ENCODE data around the gene TUNAR.

Gene TUNAR

DNA sequence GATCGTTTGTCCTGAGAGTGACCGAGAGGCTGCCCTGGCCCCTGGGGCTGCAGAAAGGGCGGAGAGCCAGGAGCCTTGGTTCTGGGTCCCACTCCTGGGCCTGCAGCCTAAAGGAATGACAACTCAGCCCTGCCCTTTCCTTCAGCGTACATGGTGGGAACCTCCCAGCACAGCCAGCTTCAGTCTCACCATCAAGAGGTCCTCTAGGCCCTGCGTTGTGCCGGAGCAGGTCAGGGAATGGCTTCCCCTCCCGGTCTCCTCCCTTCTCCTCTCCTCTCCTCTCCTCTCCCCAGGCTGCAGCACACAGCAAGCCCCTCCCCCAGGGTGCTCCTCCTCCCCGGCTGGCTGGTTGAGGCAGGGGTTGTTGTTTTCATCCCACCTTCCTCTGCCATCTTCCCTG lies 44.6 kb upstream of the TUNAR start:
- H3K4me3 ChIP-seq (ENCODE audit: control insufficient read depth, low read depth, low read length) = no peak overlapping the region
- no peak for DNase-seq (ENCODE audit: low read depth)
- TF ChIP-seq CTCF (IDR thresholded peaks at IDR 0.05; ENCODE audit: control insufficient read depth, insufficient read depth, low read depth, low read length, missing control alignments) = no peak

DNA sequence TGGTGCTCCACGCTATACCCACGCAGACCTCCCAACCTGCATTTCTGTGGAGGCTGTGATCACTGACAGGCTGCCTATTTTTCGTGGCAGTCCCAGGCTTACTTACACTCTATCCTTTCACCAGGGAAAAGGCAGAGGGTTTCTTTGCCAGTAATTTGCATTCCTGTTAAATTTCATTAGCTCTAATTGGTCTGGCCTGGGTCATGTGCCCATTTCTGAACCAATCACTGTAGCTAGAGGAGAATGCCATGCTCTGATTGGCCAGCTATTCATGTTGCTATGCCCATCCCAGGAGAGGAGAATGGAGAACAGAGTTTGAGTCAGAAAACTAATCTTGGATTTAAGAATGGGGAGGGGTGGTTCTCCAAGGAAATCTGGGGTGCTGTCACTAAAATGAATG lies 43.2 kb upstream of the TUNAR start:
- no peak for TF ChIP-seq CTCF (IDR thresholded peaks at IDR 0.05; ENCODE audit: control insufficient read depth, insufficient read depth, low read depth, low read length, missing control alignments)
- H3K4me3 ChIP-seq (ENCODE audit: control insufficient read depth, low read depth, low read length) = no peak overlapping the region
- DNase-seq (ENCODE audit: low read depth) = no peak

GRCh38 chr14:95834496-95834895 lies 42.1 kb upstream of the TUNAR start:
- no peak for TF ChIP-seq CTCF (IDR thresholded peaks at IDR 0.05; ENCODE audit: control insufficient read depth, insufficient read depth, low read depth, low read length, missing control alignments)
- H3K4me3 ChIP-seq (ENCODE audit: control insufficient read depth, low read depth, low read length) = no peak overlapping the region

DNA sequence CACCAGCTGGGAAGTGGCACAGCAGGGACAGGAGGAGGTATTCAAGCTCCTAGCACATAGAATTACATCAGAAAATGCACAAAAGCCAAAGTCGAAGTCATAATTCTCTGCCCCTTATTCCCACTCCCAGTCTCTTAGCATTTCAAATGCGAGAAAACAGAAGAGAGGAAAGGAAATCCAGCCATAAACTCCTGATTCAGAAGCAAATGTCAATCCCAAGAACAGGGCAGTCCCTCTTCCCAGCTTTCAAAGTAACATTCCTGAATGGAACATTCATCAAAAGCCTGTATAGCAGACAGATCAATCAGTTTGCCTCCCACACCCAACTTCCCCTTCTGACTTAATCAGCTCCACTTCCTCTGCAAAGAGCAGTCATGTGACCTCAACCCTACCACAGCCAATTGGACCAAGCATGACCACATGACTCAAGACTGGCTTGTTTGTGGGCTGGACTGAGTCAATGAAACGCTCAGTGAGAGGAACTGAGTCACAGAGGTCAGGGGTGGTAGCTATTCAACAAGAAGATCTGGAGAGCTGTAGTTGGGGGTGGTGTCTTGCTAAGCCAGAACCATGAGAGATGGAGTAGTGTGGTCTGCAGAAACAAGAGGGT lies 41.4 kb upstream of the TUNAR start:
- TF ChIP-seq CTCF (IDR thresholded peaks at IDR 0.05; ENCODE audit: control insufficient read depth, insufficient read depth, low read depth, low read length, missing control alignments) = no peak
- no peak overlapping the region for H3K4me3 ChIP-seq (ENCODE audit: control insufficient read depth, low read depth, low read length)
- DNase-seq (ENCODE audit: low read depth) = no peak

More at GRCh38 chr14:95834496-95834895, 42.1 kb upstream of the TUNAR start:
- DNase-seq (ENCODE audit: low read depth) = no peak

DNA sequence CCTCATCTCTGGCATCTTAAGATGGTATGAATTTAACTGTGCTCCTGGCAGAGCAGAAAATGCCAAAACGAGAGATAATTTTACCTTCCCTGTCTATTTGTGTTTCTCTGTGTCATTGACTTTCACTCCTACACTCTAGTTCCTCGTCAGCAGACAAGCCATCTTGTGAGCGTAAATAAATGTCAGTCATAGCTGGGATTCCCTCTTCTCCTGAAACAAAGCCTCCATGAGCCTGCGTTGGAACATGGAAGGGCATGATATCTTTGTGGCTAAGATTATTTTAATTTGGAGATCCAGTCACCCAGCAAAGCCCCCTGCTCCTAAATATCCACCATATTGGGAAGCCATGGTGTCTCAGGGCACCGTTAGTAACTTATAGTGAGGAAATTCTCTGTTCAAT lies 37.8 kb upstream of the TUNAR start:
- H3K4me3 ChIP-seq (ENCODE audit: control insufficient read depth, low read depth, low read length) = no peak overlapping the region
- no peak for DNase-seq (ENCODE audit: low read depth)
- TF ChIP-seq CTCF (IDR thresholded peaks at IDR 0.05; ENCODE audit: control insufficient read depth, insufficient read depth, low read depth, low read length, missing control alignments) = no peak

DNA sequence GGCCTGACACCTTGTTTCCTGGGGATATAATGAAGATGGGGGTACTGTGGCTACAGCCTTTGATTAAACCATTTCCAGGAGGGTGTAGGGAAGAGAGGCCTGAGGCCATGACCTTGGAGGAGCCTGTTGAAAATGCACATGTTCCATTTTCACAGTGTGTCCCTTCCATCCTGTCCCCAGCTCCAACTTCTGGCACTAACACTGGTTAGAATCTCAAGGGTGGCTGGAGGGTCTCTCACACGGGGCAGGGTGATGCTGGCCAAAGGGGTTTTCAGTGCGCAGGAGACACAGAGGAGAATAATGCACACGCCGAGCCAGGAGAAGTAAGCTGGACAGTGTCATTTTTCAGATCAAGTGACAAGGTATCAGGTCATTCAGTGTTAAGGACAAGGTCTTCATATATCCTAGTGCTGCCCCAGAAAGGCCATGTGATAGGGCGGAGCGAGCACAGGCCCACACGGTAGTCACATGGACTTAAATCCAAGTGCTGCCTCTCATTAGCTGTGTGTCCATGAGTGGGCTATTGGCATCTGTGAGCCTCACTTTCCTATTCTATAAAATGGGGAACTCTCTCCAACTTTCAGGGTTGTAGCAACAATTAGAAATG lies 36.4 kb upstream of the TUNAR start:
- TF ChIP-seq CTCF (IDR thresholded peaks at IDR 0.05; ENCODE audit: control insufficient read depth, insufficient read depth, low read depth, low read length, missing control alignments) = no peak
- DNase-seq (ENCODE audit: low read depth) = no peak
- H3K4me3 ChIP-seq (ENCODE audit: control insufficient read depth, low read depth, low read length) = no peak overlapping the region

Measured in AG09309 (cell line).